HG03460 (cell line): ENCODE data around the gene SPAG7.
A peak's percentile ranks its signal among the peaks of the same experiment; 100 is the strongest.

Experiments
- ATAC-seq: cut with Tn5 transposase; IDR thresholded peaks from one replicate; pipeline ENCODE4 v1.9.1; 2021; ENCODE audit not compliant: unreplicated experiment

Gene SPAG7

GRCh38 chr17:4974115-4974670, 6.6 kb upstream of the SPAG7 start:
- no peak for ATAC-seq

- ATAC-seq: no peak
These were observed 5.9 kb upstream of the SPAG7 start for GRCh38 chr17:4973256-4974114.

- no peak for ATAC-seq
These were observed 5.1 kb upstream of the SPAG7 start for GRCh38 chr17:4972752-4973151.

GRCh38 chr17:4972322-4972721, 4.7 kb upstream of the SPAG7 start:
- ATAC-seq: no peak

- no peak for ATAC-seq
These were observed 4.2 kb upstream of the SPAG7 start for GRCh38 chr17:4971826-4972225.

GRCh38 chr17:4970273-4970672, 2.7 kb upstream of the SPAG7 start:
- no peak for ATAC-seq

GRCh38 chr17:4969551-4970173, 2.0 kb upstream of the SPAG7 start:
- ATAC-seq: no peak

GRCh38 chr17:4969047-4969550, 1.5 kb upstream of the SPAG7 start:
- no peak for ATAC-seq

GRCh38 chr17:4968486-4969046, 949 bp upstream of the SPAG7 start:
- ATAC-seq: no peak

GRCh38 chr17:4966844-4967538, 626 bp downstream of the SPAG7 start:
- peak; percentile 79 for ATAC-seq

- no peak for ATAC-seq
These were observed 2.2 kb downstream of the SPAG7 start for GRCh38 chr17:4965311-4965986.

GRCh38 chr17:4960279-4960922, 7.2 kb downstream of the SPAG7 start:
- ATAC-seq: no peak

- ATAC-seq: no peak
These were observed 8.2 kb downstream of the SPAG7 start for GRCh38 chr17:4959261-4959965.

GRCh38 chr17:4958102-4958501, 9.5 kb downstream of the SPAG7 start:
- ATAC-seq: no peak

- ATAC-seq: no peak
These were observed 11.0 kb downstream of the SPAG7 start for GRCh38 chr17:4956493-4957061.

GRCh38 chr17:4955091-4955490, 12.5 kb downstream of the SPAG7 start:
- ATAC-seq: no peak

- ATAC-seq: no peak
These were observed 14.1 kb downstream of the SPAG7 start for GRCh38 chr17:4953451-4953961.

- ATAC-seq: no peak
These were observed 16.1 kb downstream of the SPAG7 start for GRCh38 chr17:4951486-4951885.

- no peak for ATAC-seq
These were observed 16.8 kb downstream of the SPAG7 start, which contains the start of gene ENO3 for GRCh38 chr17:4950746-4951204. ENO3 (plus strand) TSS chr17:4951119; CDS start chr17:4951830, 711 bp downstream.
